SIG-M5 (cell line): ENCODE results near the gene TCF19.

ENCODE experiments used
- DNase-seq: peaks from one replicate; lab custom pipeline; 2025; lab: John Stamatoyannopoulos, UW

Gene TCF19

GRCh38 chr6:31128093-31128676 is 30.2 kb upstream of the TCF19 start:
- no peak for DNase-seq

GRCh38 chr6:31129130-31129529 is 29.3 kb upstream of the TCF19 start:
- no peak for DNase-seq

- no peak for DNase-seq
These were observed 27.6 kb upstream of the TCF19 start for GRCh38 chr6:31130751-31131150.

- no peak for DNase-seq
These were observed 26.8 kb upstream of the TCF19 start for GRCh38 chr6:31131595-31131994.

GRCh38 chr6:31132806-31133205 is 25.6 kb upstream of the TCF19 start:
- no peak for DNase-seq

GRCh38 chr6:31135710-31136109 is 22.7 kb upstream of the TCF19 start:
- DNase-seq: no peak

- DNase-seq: no peak
These were observed 19.4 kb upstream of the TCF19 start, which contains the start of gene PSORS1C2 for GRCh38 chr6:31138982-31139381. PSORS1C2 (minus strand) TSS chr6:31139066; CDS start chr6:31139026, 40 bp downstream.

GRCh38 chr6:31139599-31139998 is 18.8 kb upstream of the TCF19 start:
- no peak for DNase-seq

GRCh38 chr6:31140643-31141042 is 17.7 kb upstream of the TCF19 start:
- no peak for DNase-seq

- no peak for DNase-seq
These were observed 16.0 kb upstream of the TCF19 start for GRCh38 chr6:31142361-31142761.

- DNase-seq: no peak
These were observed 15.2 kb upstream of the TCF19 start for GRCh38 chr6:31143148-31143547.

- no peak for DNase-seq
These were observed 14.0 kb upstream of the TCF19 start for GRCh38 chr6:31144296-31144969.

- no peak for DNase-seq
These were observed 13.4 kb upstream of the TCF19 start for GRCh38 chr6:31144970-31145340.

GRCh38 chr6:31145386-31145785 is 13.0 kb upstream of the TCF19 start:
- DNase-seq: no peak

GRCh38 chr6:31149827-31150447 is 8.5 kb upstream of the TCF19 start:
- no peak for DNase-seq

- DNase-seq: no peak
These were observed 5.6 kb upstream of the TCF19 start for GRCh38 chr6:31152781-31153180.

- no peak for DNase-seq
These were observed 4.0 kb upstream of the TCF19 start for GRCh38 chr6:31154436-31154835.

- DNase-seq: no peak
These were observed 1.7 kb upstream of the TCF19 start for GRCh38 chr6:31156641-31157040.

- DNase-seq: no peak
These were observed 763 bp upstream of the TCF19 start, which contains the start of gene CCHCR1 for GRCh38 chr6:31157513-31158139. CCHCR1 (minus strand) TSS chr6:31157802; CDS start chr6:31157600, 202 bp downstream.

- no peak for DNase-seq
These were observed 770 bp downstream of the TCF19 start for GRCh38 chr6:31158863-31159855.

- DNase-seq: no peak
These were observed 3.1 kb downstream of the TCF19 start for GRCh38 chr6:31161216-31162126.
